ENCODE data around the gene TMEFF1.

DNA sequence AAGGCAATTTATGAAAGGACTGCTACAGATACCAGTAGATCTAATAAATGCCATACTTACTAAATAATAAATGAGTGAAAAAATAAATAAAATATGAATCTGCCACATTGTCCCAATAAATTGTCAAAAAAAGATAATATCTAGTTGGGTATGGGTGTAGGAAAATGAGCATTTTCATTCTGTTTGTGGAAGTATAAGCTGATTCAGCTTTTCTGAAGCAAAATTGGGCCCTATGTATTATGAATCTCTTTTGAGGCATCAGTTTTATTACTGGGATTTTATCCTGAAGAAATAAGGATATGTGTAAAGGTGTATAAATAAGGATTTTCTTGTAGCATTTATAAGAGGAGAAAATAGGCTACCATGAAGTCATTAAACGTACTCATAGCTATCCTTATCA is 151.0 kb downstream of the TMEFF1 start:
- no peak for TF ChIP-seq EZH2phosphoT487 (IDR thresholded peaks at IDR 0.05; ENCODE audit: insufficient read depth, low read depth)
- no peak for TF ChIP-seq EZH2 (IDR thresholded peaks at IDR 0.05; ENCODE audit: insufficient read depth, poor library complexity, severe bottlenecking)

All from GM23248 (cell line).